PC-3 (cell line): ENCODE data around the gene EYS.

Experiments used
- EZH2 ChIP-seq: fragments of 300-600 bp; sonication (generic); IDR thresholded peaks from one replicate; pipeline ENCODE4 v1.6.1; 2017; ENCODE audit warnings: antibody characterized with exemption, mild to moderate bottlenecking, low read length; ENCODE audit not compliant: unreplicated experiment
- EZH2phosphoT487 ChIP-seq: fragments of 300-600 bp; sonication (generic); IDR thresholded peaks from 2 replicates; pipeline ENCODE4 v1.6.1; 2018; ENCODE audit warnings: mild to moderate bottlenecking, antibody characterized with exemption, low read length, borderline replicate concordance
- TF ChIP-seq, protein P1 (sequence below): fragments of 300-600 bp; sonication (generic); conservative IDR thresholded peaks from 2 replicates; pipeline ENCODE4 v1.5.1; 2017; ENCODE audit warnings: antibody characterized with exemption, low read depth, mild to moderate bottlenecking, low read length

DNA sequence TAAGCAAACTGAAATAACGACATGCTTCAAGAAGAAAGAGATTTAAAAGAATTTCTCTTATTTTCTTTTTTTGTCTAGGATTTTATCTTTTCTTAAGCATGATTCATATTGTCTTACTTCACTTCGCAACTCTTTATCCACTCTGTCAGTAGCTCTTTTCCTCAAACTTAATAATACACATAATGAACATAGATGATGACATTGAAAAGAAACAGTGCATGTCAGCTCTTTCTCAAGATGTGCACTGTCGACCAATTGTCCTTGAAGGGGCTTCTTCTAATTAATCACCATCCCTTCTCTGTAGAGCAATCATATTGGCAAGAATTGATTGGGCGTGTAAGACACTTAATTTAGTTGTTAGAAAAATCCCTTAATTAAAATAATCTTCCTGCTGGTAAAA lies 356.5 kb downstream of the EYS start:
- TF ChIP-seq, protein P1, sequence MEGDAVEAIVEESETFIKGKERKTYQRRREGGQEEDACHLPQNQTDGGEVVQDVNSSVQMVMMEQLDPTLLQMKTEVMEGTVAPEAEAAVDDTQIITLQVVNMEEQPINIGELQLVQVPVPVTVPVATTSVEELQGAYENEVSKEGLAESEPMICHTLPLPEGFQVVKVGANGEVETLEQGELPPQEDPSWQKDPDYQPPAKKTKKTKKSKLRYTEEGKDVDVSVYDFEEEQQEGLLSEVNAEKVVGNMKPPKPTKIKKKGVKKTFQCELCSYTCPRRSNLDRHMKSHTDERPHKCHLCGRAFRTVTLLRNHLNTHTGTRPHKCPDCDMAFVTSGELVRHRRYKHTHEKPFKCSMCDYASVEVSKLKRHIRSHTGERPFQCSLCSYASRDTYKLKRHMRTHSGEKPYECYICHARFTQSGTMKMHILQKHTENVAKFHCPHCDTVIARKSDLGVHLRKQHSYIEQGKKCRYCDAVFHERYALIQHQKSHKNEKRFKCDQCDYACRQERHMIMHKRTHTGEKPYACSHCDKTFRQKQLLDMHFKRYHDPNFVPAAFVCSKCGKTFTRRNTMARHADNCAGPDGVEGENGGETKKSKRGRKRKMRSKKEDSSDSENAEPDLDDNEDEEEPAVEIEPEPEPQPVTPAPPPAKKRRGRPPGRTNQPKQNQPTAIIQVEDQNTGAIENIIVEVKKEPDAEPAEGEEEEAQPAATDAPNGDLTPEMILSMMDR = no peak
- TF ChIP-seq EZH2phosphoT487 (no peak), EZH2 (no peak)
